ENCODE results near the gene STX2.

DNA sequence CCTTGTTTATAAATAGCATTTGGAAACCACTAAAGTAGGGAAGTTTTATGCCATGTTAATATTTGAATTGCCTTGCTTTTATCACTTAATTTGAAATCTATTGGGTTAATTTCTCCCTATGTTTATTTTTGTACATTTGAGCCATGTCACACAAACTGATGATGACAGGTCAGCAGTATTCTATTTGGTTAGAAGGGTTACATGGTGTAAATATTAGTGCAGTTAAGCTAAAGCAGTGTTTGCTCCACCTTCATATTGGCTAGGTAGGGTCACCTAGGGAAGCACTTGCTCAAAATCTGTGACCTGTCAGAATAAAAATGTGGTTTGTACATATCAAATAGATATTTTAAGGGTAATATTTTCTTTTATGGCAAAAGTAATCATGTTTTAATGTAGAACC lies 37.2 kb upstream of the STX2 start:
- TF ChIP-seq CTCF (conservative IDR thresholded peaks at IDR 0.05; ENCODE audit: low read length) (no peak), EZH2phosphoT487 (IDR thresholded peaks at IDR 0.05; ENCODE audit: borderline replicate concordance) (no peak)

Data from Loucy (cell line).